GM23338 (cell line): ENCODE data around the gene PLBD2. TPM values are rescaled to one million over a fixed set of nuclear protein-coding genes. Genes with fewer than 3 reads are reported as not detected.

Experiments
- ATAC-seq: fragments of 200-7000 bp; cut with Tn5 transposase; 3 replicates; pipeline ENCODE4 v1.9.1; 2020
- DNase-seq: peaks from one replicate; pipeline ENCODE4 v3.0.0-alpha.2; 2015; ENCODE audit warnings: low spot score
- H2AFZ ChIP-seq: fragments of 200-600 bp; sonication (generic); 2 replicates; pipeline ENCODE4 v1.8.0; 2016; ENCODE audit warnings: antibody characterized with exemption, mild to moderate bottlenecking, moderate library complexity
- H3F3A ChIP-seq: fragments of 200-600 bp; sonication (generic); replicated peaks from 2 replicates; pipeline ENCODE4 v1.8.0; 2017; ENCODE audit warnings: antibody characterized with exemption, mixed run types, low read depth
- H3K27ac ChIP-seq: fragments of 200-600 bp; sonication (generic); 2 replicates; pipeline ENCODE4 v1.6.1; 2016; ENCODE audit warnings: low read depth
- H3K27me3 ChIP-seq: fragments of 200-600 bp; sonication (generic); 2 replicates; pipeline ENCODE4 v1.8.0; 2016; ENCODE audit warnings: mild to moderate bottlenecking, mixed run types, moderate library complexity; ENCODE audit not compliant: insufficient read depth
- H3K36me3 ChIP-seq: fragments of 200-600 bp; sonication (generic); 2 replicates; pipeline ENCODE4 v1.8.0; 2016; ENCODE audit warnings: mild to moderate bottlenecking; ENCODE audit not compliant: insufficient read depth
- H3K4me1 ChIP-seq: fragments of 200-600 bp; sonication (generic); 2 replicates; pipeline ENCODE4 v1.8.0; 2016; ENCODE audit warnings: mild to moderate bottlenecking, moderate library complexity; ENCODE audit not compliant: insufficient read depth
- H3K4me2 ChIP-seq: fragments of 200-600 bp; sonication (generic); 2 replicates; pipeline ENCODE4 v1.7.1; 2017; ENCODE audit warnings: mixed run types
- H3K4me3 ChIP-seq: fragments of 200-600 bp; sonication (generic); 2 replicates; pipeline ENCODE4 v1.6.1; 2016; ENCODE audit warnings: mixed run types
- H3K79me2 ChIP-seq: fragments of 200-600 bp; sonication (generic); replicated peaks from 2 replicates; pipeline ENCODE4 v1.8.0; 2017; ENCODE audit warnings: mild to moderate bottlenecking; ENCODE audit not compliant: insufficient read depth
- H3K9me2 ChIP-seq: fragments of 200-600 bp; sonication (generic); 2 replicates; pipeline ENCODE4 v1.8.0; 2017; ENCODE audit not compliant: insufficient read depth
- H4K20me1 ChIP-seq: fragments of 200-600 bp; sonication (generic); replicated peaks from 2 replicates; pipeline ENCODE4 v1.8.0; 2017; ENCODE audit warnings: mild to moderate bottlenecking; ENCODE audit not compliant: insufficient read depth
- H3K27ac Mint-ChIP-seq: 2 replicates; pipeline ENCODE4 v1.8.0; 2020; ENCODE audit warnings: inconsistent platforms, mild to moderate bottlenecking, moderate library complexity, mixed read lengths
- H3K27me3 Mint-ChIP-seq: 3 replicates; pipeline ENCODE4 v1.8.0; 2022; ENCODE audit warnings: low read depth, mild to moderate bottlenecking, moderate library complexity, mixed read lengths, inconsistent platforms; ENCODE audit not compliant: insufficient read depth, poor library complexity
- H3K36me3 Mint-ChIP-seq: 3 replicates; pipeline ENCODE4 v1.8.0; 2021; ENCODE audit warnings: low read depth, mild to moderate bottlenecking, inconsistent platforms, moderate library complexity, mixed read lengths
- H3K4me1 Mint-ChIP-seq: 3 replicates; pipeline ENCODE4 v1.8.0; 2020; ENCODE audit warnings: mild to moderate bottlenecking, inconsistent platforms, mixed read lengths
- H3K4me3 Mint-ChIP-seq: 3 replicates; pipeline ENCODE4 v1.8.0; 2021; ENCODE audit warnings: moderate library complexity, mild to moderate bottlenecking, inconsistent platforms, mixed read lengths
- H3K9me3 Mint-ChIP-seq: 3 replicates; pipeline ENCODE4 v1.8.0; 2020; ENCODE audit warnings: moderate library complexity, mild to moderate bottlenecking, inconsistent platforms, mixed read lengths
- CREB1 ChIP-seq: fragments of 250-450 bp; sonication (Bioruptor Pico); IDR thresholded peaks from 2 replicates; pipeline ENCODE4 v1.5.0; 2020; ENCODE audit warnings: low read depth, mild to moderate bottlenecking, moderate library complexity
- CTCF ChIP-seq, 2 experiments: fragments of 200-600 bp in 1 of 2; sonication (generic) in 1 of 2; conservative IDR thresholded peaks; 2 replicates each; pipeline versions ENCODE4 v1.5.1 to v1.6.1; 2016 to 2017; ENCODE audit warnings: antibody characterized with exemption in 2 of 2, low read depth in 2 of 2, mild to moderate bottlenecking in 2 of 2, moderate library complexity in 1 of 2
- EZH2 ChIP-seq: fragments of 200-600 bp; sonication (generic); IDR thresholded peaks from one replicate; pipeline ENCODE4 v1.8.0; 2017; ENCODE audit warnings: antibody characterized with exemption, mild to moderate bottlenecking, low read depth; ENCODE audit not compliant: unreplicated experiment
- EZH2phosphoT487 ChIP-seq: fragments of 200-600 bp; sonication (generic); IDR thresholded peaks from one replicate; pipeline ENCODE4 v1.8.1; 2018; ENCODE audit warnings: antibody characterized with exemption; ENCODE audit not compliant: unreplicated experiment
- NANOG ChIP-seq: IDR thresholded peaks from 2 replicates; pipeline ENCODE4 v1.6.1; 2016; ENCODE audit warnings: antibody characterized with exemption, borderline replicate concordance
- POLR2AphosphoS5 ChIP-seq: IDR thresholded peaks from 2 replicates; pipeline ENCODE4 v1.6.1; 2016; ENCODE audit warnings: antibody characterized with exemption, low read depth
- STAT1 ChIP-seq: IDR thresholded peaks from one replicate; pipeline ENCODE4 v1.6.1; 2016; ENCODE audit warnings: antibody characterized with exemption; ENCODE audit not compliant: unreplicated experiment
- ZNF331 ChIP-seq: fragments of 250-450 bp; sonication (Bioruptor Pico); IDR thresholded peaks from 2 replicates; pipeline ENCODE4 v1.5.0; 2020; ENCODE audit warnings: low read depth, mild to moderate bottlenecking, moderate library complexity
- polyA plus RNA-seq: library from polyadenylated mRNA; unstranded; fragments of >200 nt; fragmentation: Nextera tagmentation; extraction: Ambion mirVana; gene quantifications from 2 replicates; pipeline ENCODE4 v1.2.1, GENCODE V29; 2016
- total RNA-seq: library from RNA; depleted of rRNA; stranded (reverse); fragments of >200 nt; shearing (Covaris generic); gene quantifications from 2 replicates; pipeline ENCODE4 v1.2.3, GENCODE V29; 2014
- TF ChIP-seq, protein P1 (sequence below): IDR thresholded peaks from one replicate; pipeline ENCODE4 v1.6.1; 2018; ENCODE audit warnings: antibody characterized with exemption; ENCODE audit not compliant: unreplicated experiment
- TF ChIP-seq, protein P2 (sequence below): IDR thresholded peaks from 2 replicates; pipeline ENCODE4 v1.6.1; 2016; ENCODE audit warnings: antibody characterized with exemption

The PLBD2 gene
- total and polyA plus RNA-seq, 2 experiments from 2014 or later = 10.2 to 37.1 TPM

- no peak overlapping the region for H3K27ac Mint-ChIP-seq
- Histone ChIP-seq H3K27ac (no peak overlapping the region), H3K4me2 (no peak overlapping the region), H3K4me1 (no peaks in the 10 kb centered on the region), H3K27me3 (no peaks in the 10 kb centered on the region), H2AFZ (no peak overlapping the region), H3K4me3 (no peak overlapping the region), H3K36me3 (no peaks in the 10 kb centered on the region), H3K79me2 (no peaks in the 10 kb centered on the region), H3K9me2 (no peaks in the 10 kb centered on the region), H3F3A (no peaks in the 10 kb centered on the region), H4K20me1 (no peaks in the 10 kb centered on the region)
- no peak for DNase-seq
- TF ChIP-seq STAT1 = no peak
- no peak for TF ChIP-seq EZH2phosphoT487
- no peak for TF ChIP-seq ZNF331 (CRISPR knock-in tag)
- TF ChIP-seq, protein P1, sequence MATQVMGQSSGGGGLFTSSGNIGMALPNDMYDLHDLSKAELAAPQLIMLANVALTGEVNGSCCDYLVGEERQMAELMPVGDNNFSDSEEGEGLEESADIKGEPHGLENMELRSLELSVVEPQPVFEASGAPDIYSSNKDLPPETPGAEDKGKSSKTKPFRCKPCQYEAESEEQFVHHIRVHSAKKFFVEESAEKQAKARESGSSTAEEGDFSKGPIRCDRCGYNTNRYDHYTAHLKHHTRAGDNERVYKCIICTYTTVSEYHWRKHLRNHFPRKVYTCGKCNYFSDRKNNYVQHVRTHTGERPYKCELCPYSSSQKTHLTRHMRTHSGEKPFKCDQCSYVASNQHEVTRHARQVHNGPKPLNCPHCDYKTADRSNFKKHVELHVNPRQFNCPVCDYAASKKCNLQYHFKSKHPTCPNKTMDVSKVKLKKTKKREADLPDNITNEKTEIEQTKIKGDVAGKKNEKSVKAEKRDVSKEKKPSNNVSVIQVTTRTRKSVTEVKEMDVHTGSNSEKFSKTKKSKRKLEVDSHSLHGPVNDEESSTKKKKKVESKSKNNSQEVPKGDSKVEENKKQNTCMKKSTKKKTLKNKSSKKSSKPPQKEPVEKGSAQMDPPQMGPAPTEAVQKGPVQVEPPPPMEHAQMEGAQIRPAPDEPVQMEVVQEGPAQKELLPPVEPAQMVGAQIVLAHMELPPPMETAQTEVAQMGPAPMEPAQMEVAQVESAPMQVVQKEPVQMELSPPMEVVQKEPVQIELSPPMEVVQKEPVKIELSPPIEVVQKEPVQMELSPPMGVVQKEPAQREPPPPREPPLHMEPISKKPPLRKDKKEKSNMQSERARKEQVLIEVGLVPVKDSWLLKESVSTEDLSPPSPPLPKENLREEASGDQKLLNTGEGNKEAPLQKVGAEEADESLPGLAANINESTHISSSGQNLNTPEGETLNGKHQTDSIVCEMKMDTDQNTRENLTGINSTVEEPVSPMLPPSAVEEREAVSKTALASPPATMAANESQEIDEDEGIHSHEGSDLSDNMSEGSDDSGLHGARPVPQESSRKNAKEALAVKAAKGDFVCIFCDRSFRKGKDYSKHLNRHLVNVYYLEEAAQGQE = no peak
- no peak for TF ChIP-seq NANOG
- TF ChIP-seq EZH2 = no peak
- no peak for TF ChIP-seq CREB1 (CRISPR knock-in tag)
- no peak for TF ChIP-seq POLR2AphosphoS5
- TF ChIP-seq, protein P2, sequence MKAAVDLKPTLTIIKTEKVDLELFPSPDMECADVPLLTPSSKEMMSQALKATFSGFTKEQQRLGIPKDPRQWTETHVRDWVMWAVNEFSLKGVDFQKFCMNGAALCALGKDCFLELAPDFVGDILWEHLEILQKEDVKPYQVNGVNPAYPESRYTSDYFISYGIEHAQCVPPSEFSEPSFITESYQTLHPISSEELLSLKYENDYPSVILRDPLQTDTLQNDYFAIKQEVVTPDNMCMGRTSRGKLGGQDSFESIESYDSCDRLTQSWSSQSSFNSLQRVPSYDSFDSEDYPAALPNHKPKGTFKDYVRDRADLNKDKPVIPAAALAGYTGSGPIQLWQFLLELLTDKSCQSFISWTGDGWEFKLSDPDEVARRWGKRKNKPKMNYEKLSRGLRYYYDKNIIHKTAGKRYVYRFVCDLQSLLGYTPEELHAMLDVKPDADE = no peak
- TF ChIP-seq CTCF (conservative IDR thresholded peaks at IDR 0.05; ENCODE audit: low read depth in 2 of 2) = no peak
- H3K9me3 Mint-ChIP-seq = no peaks in the 10 kb centered on the region
- 0 out of 3 replicates have a peak, but pooled peaks cover 3% of the 10 kb centered on the region for H3K4me1 Mint-ChIP-seq
- no peak overlapping the region for H3K4me3 Mint-ChIP-seq
- no peak for ATAC-seq
- H3K27me3 Mint-ChIP-seq = no peaks in the 10 kb centered on the region
- H3K36me3 Mint-ChIP-seq = no peaks in the 10 kb centered on the region
These were observed 80.3 kb downstream of the PLBD2 start for GRCh38 chr12:113438523-113439300.
